Measurements from ENCODE around the gene VOPP1.
A peak's percentile ranks its signal among the peaks of the same experiment; 100 is the strongest.

The VOPP1 gene

GRCh38 chr7:55432939-55433784, 139.1 kb downstream of the VOPP1 start:
- no peak for DNase-seq (ENCODE audit: extremely low read depth, low read depth)
- TF ChIP-seq CTCF (IDR thresholded peaks at IDR 0.05; ENCODE audit: low read depth, low read length, missing control alignments): peak; percentile 49
- H3K4me3 ChIP-seq (replicated peaks; ENCODE audit: low read depth, low read length): no peak overlapping the region

- DNase-seq (ENCODE audit: extremely low read depth, low read depth): no peak
- no peak overlapping the region for H3K4me3 ChIP-seq (replicated peaks; ENCODE audit: low read depth, low read length)
- TF ChIP-seq CTCF (IDR thresholded peaks at IDR 0.05; ENCODE audit: low read depth, low read length, missing control alignments): no peak
Observed at GRCh38 chr7:55432506-55432905, 139.8 kb downstream of the VOPP1 start.

- no peak for TF ChIP-seq CTCF (IDR thresholded peaks at IDR 0.05; ENCODE audit: low read depth, low read length, missing control alignments)
- DNase-seq (ENCODE audit: extremely low read depth, low read depth): no peak
- H3K4me3 ChIP-seq (replicated peaks; ENCODE audit: low read depth, low read length): no peak overlapping the region
Observed at GRCh38 chr7:55431898-55432297, 140.4 kb downstream of the VOPP1 start.

- H3K4me3 ChIP-seq (replicated peaks; ENCODE audit: low read depth, low read length): no peak overlapping the region
- TF ChIP-seq CTCF (IDR thresholded peaks at IDR 0.05; ENCODE audit: low read depth, low read length, missing control alignments): no peak
- DNase-seq (ENCODE audit: extremely low read depth, low read depth): no peak
Observed at GRCh38 chr7:55429835-55430499, 142.3 kb downstream of the VOPP1 start.

GRCh38 chr7:55427800-55428199, 144.5 kb downstream of the VOPP1 start:
- no peak overlapping the region for H3K4me3 ChIP-seq (replicated peaks; ENCODE audit: low read depth, low read length)
- TF ChIP-seq CTCF (IDR thresholded peaks at IDR 0.05; ENCODE audit: low read depth, low read length, missing control alignments): no peak
- no peak for DNase-seq (ENCODE audit: extremely low read depth, low read depth)

GRCh38 chr7:55427342-55427741, 145.0 kb downstream of the VOPP1 start:
- no peak overlapping the region for H3K4me3 ChIP-seq (replicated peaks; ENCODE audit: low read depth, low read length)
- no peak for TF ChIP-seq CTCF (IDR thresholded peaks at IDR 0.05; ENCODE audit: low read depth, low read length, missing control alignments)
- no peak for DNase-seq (ENCODE audit: extremely low read depth, low read depth)

Measured in HFF-Myc (cell line).